ENCODE results near the gene BIRC3.

BIRC3 gene

DNA sequence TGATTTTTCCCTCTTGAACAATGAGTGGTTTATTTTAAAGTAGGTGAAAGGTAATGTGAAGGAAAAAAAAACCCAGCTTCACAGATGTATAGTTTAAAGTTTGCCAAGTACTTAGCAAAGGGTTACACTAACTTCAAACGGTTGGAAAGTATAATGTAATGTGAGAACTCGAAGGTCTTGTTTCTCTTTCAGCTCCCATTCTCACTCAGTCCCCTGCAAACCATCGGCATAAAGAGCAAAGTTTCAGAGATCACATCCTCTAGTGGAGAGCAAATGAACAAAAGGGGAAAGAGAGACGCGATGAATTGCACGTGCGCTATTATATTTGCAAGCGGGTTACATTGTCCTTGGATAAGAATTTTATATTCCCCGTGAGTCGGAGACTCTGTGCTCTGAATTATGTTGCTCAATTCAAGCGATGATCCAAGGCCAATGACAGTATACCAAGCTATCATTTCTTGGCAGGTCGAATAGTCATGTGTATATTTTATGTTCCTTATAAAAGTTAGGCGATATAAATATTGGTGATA, 37.6 kb upstream of the BIRC3 start:
- DNase-seq = no peak
- no peaks in the 10 kb centered on the region for H3K9me3 ChIP-seq (ENCODE audit: control insufficient read depth, low read length)
- no peak overlapping the region for H3K27ac ChIP-seq (ENCODE audit: insufficient read depth, low read length, poor library complexity, severe bottlenecking)
- H3K4me3 ChIP-seq (ENCODE audit: insufficient read depth, low read depth, low read length, poor library complexity, severe bottlenecking) = no peak overlapping the region
- peaks cover 4% of the 10 kb centered on the region for H3K27me3 ChIP-seq (replicated peaks; ENCODE audit: control insufficient read depth, insufficient read depth, low read length, poor library complexity, severe bottlenecking)
- H3K4me1 ChIP-seq (ENCODE audit: control insufficient read depth, insufficient read depth, low read length, poor library complexity, severe bottlenecking) = no peaks in the 10 kb centered on the region
- no peaks in the 10 kb centered on the region for H3K36me3 ChIP-seq (ENCODE audit: control insufficient read depth, insufficient read depth, low read length)

DNA sequence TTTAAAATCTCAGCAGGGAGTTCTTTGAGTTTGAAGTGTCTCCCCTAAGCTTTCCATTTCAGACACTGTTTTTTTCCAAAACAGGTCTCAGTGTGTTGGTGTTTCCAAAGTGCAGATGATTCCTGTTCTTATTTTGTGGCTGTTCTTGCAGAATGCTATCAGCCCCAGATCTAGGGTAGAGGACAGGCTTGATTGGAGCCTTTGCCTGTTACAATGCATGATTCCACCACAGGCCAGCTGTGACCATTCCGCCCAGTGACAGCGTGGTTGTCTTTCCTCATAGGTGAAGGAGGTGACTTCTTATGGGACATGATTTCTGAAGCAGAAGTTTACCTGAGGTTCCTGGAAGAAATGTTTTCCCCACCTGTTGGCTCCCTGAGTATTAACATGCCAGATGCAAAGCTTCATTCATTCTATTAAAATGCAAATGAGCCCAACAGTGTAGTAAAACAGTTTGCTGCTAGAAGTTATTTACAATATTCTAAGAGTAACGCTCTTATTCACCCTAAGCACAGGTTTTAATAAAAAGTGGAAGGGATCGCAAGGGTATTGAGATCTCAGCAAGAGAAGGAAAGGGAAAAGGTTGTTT, 36.9 kb upstream of the BIRC3 start:
- Histone ChIP-seq H3K27ac (ENCODE audit: insufficient read depth, low read length, poor library complexity, severe bottlenecking) (no peak overlapping the region), H3K9me3 (ENCODE audit: control insufficient read depth, low read length) (no peaks in the 10 kb centered on the region), H3K4me3 (ENCODE audit: insufficient read depth, low read depth, low read length, poor library complexity, severe bottlenecking) (no peak overlapping the region), H3K27me3 (replicated peaks; ENCODE audit: control insufficient read depth, insufficient read depth, low read length, poor library complexity, severe bottlenecking) (peaks cover 4% of the 10 kb centered on the region), H3K36me3 (ENCODE audit: control insufficient read depth, insufficient read depth, low read length) (no peaks in the 10 kb centered on the region), H3K4me1 (ENCODE audit: control insufficient read depth, insufficient read depth, low read length, poor library complexity, severe bottlenecking) (no peaks in the 10 kb centered on the region)
- DNase-seq = no peak

DNA sequence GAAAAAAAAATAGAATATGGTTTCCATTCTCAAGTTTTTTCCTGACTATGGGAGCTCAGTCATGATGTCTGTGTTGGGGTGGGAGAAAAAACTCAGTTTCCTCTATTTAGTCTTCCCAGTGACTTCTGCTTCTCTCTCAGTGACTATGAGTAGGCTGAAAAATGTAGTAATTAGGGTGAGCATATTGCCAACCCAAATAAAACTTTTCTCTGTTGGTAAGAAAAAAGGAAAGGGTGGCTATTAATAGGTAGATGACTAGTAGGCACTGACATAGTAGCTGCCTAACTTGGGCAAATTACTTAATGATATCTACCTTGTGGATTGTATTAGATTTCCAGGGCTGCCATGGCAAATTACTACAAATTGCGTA, 34.2 kb upstream of the BIRC3 start:
- no peak for DNase-seq
- Histone ChIP-seq H3K4me3 (ENCODE audit: insufficient read depth, low read depth, low read length, poor library complexity, severe bottlenecking) (no peak overlapping the region), H3K27ac (ENCODE audit: insufficient read depth, low read length, poor library complexity, severe bottlenecking) (no peak overlapping the region), H3K36me3 (ENCODE audit: control insufficient read depth, insufficient read depth, low read length) (no peaks in the 10 kb centered on the region), H3K27me3 (replicated peaks; ENCODE audit: control insufficient read depth, insufficient read depth, low read length, poor library complexity, severe bottlenecking) (peaks cover 4% of the 10 kb centered on the region), H3K9me3 (ENCODE audit: control insufficient read depth, low read length) (no peaks in the 10 kb centered on the region), H3K4me1 (ENCODE audit: control insufficient read depth, insufficient read depth, low read length, poor library complexity, severe bottlenecking) (no peaks in the 10 kb centered on the region)

DNA sequence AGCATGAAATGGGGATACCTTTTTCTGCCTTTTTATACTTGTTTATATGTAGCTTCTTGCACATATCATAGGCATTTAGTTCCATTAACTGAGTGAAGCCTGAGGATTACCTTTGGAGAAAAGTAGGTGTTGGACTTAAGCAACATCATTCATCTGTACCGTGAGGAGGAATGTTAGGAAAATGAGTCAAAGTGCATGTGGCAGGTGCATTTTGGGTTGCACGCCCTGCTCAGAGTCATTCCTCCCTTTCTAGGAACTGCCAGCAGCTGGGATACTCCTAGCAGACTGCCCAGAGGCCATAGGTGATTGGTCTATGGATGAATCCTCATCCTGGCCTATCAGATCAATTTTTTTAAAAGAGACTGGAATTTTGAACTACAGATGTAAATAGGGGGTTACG, 33.3 kb upstream of the BIRC3 start:
- Histone ChIP-seq H3K9me3 (ENCODE audit: control insufficient read depth, low read length) (no peaks in the 10 kb centered on the region), H3K27ac (ENCODE audit: insufficient read depth, low read length, poor library complexity, severe bottlenecking) (no peak overlapping the region), H3K4me1 (ENCODE audit: control insufficient read depth, insufficient read depth, low read length, poor library complexity, severe bottlenecking) (no peaks in the 10 kb centered on the region), H3K36me3 (ENCODE audit: control insufficient read depth, insufficient read depth, low read length) (no peaks in the 10 kb centered on the region), H3K4me3 (ENCODE audit: insufficient read depth, low read depth, low read length, poor library complexity, severe bottlenecking) (no peak overlapping the region), H3K27me3 (replicated peaks; ENCODE audit: control insufficient read depth, insufficient read depth, low read length, poor library complexity, severe bottlenecking) (peaks cover 4% of the 10 kb centered on the region)
- no peak for DNase-seq

DNA sequence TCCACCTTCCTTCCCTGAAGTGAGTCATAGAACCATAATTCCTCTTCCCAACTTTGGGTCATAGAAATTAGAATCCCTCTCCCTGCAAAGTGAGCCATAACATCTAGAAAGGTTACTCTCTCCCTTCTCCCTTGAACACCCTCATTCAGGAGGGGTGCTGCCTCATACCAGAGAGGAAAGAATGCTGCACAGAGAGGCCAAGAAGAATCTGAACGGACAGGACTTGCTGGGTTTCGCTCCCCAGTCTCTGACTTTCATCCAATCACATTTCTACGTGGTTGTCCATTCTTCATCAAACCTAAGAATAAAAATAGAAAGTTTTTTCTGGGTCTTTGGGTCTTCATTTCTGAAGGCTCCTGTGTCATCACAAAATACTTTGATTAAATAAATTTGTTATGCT, 31.0 kb upstream of the BIRC3 start:
- no peak for DNase-seq
- Histone ChIP-seq H3K9me3 (ENCODE audit: control insufficient read depth, low read length) (no peaks in the 10 kb centered on the region), H3K36me3 (ENCODE audit: control insufficient read depth, insufficient read depth, low read length) (no peaks in the 10 kb centered on the region), H3K27ac (ENCODE audit: insufficient read depth, low read length, poor library complexity, severe bottlenecking) (no peak overlapping the region), H3K4me3 (ENCODE audit: insufficient read depth, low read depth, low read length, poor library complexity, severe bottlenecking) (no peak overlapping the region), H3K27me3 (replicated peaks; ENCODE audit: control insufficient read depth, insufficient read depth, low read length, poor library complexity, severe bottlenecking) (no peaks in the 10 kb centered on the region), H3K4me1 (ENCODE audit: control insufficient read depth, insufficient read depth, low read length, poor library complexity, severe bottlenecking) (no peaks in the 10 kb centered on the region)

DNA sequence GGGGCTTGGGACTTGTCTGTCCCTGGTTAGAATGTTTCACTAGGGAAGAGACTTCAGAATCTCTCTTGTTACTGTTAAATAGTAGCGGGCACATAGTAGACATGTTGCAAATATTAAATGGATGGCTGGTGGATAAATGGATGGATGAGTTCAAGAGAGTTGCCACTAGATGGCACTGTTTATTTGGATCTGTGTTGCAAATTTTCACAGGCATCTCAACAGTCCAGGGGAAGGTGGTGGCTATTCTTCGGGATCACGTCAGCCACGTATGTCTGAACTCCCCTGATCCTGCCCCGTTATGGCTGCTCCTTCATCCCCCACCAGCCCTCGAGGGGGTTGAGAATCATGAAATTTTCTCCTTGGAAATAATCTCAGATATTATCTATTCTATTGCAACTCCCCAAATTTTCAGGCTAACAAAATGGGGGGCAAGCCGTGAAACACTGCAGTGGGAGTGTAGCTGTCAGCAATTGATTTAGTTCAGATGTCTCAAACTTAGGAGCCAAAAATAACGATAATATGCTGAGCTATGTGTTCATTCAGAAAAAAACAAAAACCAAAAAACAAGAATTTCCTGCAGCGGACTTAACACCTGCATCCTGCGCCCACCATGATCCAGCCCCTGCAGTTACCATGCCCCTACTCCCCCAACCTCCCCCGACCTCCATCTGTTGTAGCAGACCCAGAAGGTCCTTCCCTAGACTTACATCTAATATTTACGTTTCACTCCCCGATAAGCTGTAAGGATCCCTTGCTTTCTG, 29.1 kb upstream of the BIRC3 start:
- no peaks in the 10 kb centered on the region for H3K4me1 ChIP-seq (ENCODE audit: control insufficient read depth, insufficient read depth, low read length, poor library complexity, severe bottlenecking)
- no peaks in the 10 kb centered on the region for H3K36me3 ChIP-seq (ENCODE audit: control insufficient read depth, insufficient read depth, low read length)
- no peak overlapping the region for H3K27ac ChIP-seq (ENCODE audit: insufficient read depth, low read length, poor library complexity, severe bottlenecking)
- peak in 1 of 3 donors; percentile 16 for DNase-seq
- H3K9me3 ChIP-seq (ENCODE audit: control insufficient read depth, low read length) = no peaks in the 10 kb centered on the region
- H3K4me3 ChIP-seq (ENCODE audit: insufficient read depth, low read depth, low read length, poor library complexity, severe bottlenecking) = no peak overlapping the region
- no peaks in the 10 kb centered on the region for H3K27me3 ChIP-seq (replicated peaks; ENCODE audit: control insufficient read depth, insufficient read depth, low read length, poor library complexity, severe bottlenecking)

DNA sequence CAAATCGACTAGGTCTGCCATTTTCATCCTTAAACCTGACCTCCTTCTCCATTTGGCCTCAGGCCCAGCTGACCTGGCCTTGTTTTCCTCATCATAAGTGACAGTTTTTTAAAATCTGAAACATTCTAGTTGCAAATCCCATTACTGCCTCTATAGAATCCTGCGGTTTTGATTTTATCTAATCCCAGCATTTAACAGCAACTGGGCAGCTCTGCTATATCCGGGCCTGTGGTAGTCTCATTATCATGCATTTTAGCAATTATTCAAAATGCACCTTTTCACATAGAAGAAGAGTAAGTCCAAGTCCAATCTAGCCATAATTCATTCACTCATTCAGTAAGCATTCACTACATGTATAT, 28.6 kb upstream of the BIRC3 start:
- no peaks in the 10 kb centered on the region for H3K9me3 ChIP-seq (ENCODE audit: control insufficient read depth, low read length)
- H3K4me1 ChIP-seq (ENCODE audit: control insufficient read depth, insufficient read depth, low read length, poor library complexity, severe bottlenecking) = no peaks in the 10 kb centered on the region
- H3K36me3 ChIP-seq (ENCODE audit: control insufficient read depth, insufficient read depth, low read length) = no peaks in the 10 kb centered on the region
- H3K4me3 ChIP-seq (ENCODE audit: insufficient read depth, low read depth, low read length, poor library complexity, severe bottlenecking) = no peak overlapping the region
- DNase-seq = no peak
- H3K27ac ChIP-seq (ENCODE audit: insufficient read depth, low read length, poor library complexity, severe bottlenecking) = no peak overlapping the region
- no peaks in the 10 kb centered on the region for H3K27me3 ChIP-seq (replicated peaks; ENCODE audit: control insufficient read depth, insufficient read depth, low read length, poor library complexity, severe bottlenecking)

DNA sequence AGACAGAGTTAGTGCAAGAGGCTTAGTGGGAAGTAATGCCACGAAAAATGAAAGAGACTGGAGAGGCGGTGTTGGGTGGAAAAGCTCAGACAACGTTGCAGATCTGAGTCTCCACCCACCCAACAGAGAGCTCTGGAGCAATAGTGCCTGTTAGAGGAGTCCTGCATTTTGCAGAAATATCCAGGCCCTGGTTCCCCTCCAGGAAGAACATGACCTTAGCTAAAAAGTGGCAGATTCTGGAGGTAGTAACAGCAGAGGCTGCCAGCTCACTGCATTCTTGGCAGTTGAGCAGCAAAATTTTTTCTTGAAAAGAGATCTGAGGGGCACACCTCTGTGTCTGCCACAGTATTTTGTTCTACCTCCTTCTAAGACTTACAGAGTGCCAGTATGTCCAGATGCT, 27.7 kb upstream of the BIRC3 start:
- H3K4me1 ChIP-seq (ENCODE audit: control insufficient read depth, insufficient read depth, low read length, poor library complexity, severe bottlenecking) = peaks cover 2% of the 10 kb centered on the region
- H3K9me3 ChIP-seq (ENCODE audit: control insufficient read depth, low read length) = no peaks in the 10 kb centered on the region
- H3K36me3 ChIP-seq (ENCODE audit: control insufficient read depth, insufficient read depth, low read length) = no peaks in the 10 kb centered on the region
- no peak for DNase-seq
- H3K27me3 ChIP-seq (replicated peaks; ENCODE audit: control insufficient read depth, insufficient read depth, low read length, poor library complexity, severe bottlenecking) = no peaks in the 10 kb centered on the region
- H3K4me3 ChIP-seq (ENCODE audit: insufficient read depth, low read depth, low read length, poor library complexity, severe bottlenecking) = no peak overlapping the region
- H3K27ac ChIP-seq (ENCODE audit: insufficient read depth, low read length, poor library complexity, severe bottlenecking) = no peak overlapping the region

DNA sequence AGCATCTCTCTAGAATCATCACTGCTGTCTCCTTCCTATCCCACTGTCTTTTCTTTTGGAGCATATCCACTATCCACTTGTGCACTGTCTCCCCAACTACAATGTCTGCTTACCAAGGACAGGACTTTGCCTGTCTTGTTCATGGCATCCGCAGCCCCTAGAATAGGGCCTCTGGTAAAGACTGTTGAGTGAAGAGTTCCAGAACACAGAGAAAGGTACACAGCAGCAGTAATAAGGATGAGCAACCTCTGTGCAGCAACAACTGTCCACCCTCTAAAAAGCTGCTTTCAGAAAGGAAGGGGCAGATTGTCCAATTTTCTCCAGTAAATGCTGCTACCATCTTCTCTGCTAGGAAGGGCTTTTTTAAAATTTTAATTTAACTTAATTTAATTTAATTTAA, 25.5 kb upstream of the BIRC3 start:
- H3K4me1 ChIP-seq (ENCODE audit: control insufficient read depth, insufficient read depth, low read length, poor library complexity, severe bottlenecking) = peaks cover 5% of the 10 kb centered on the region
- no peaks in the 10 kb centered on the region for H3K9me3 ChIP-seq (ENCODE audit: control insufficient read depth, low read length)
- DNase-seq = no peak
- H3K36me3 ChIP-seq (ENCODE audit: control insufficient read depth, insufficient read depth, low read length) = no peaks in the 10 kb centered on the region
- H3K27me3 ChIP-seq (replicated peaks; ENCODE audit: control insufficient read depth, insufficient read depth, low read length, poor library complexity, severe bottlenecking) = no peaks in the 10 kb centered on the region
- no peak overlapping the region for H3K4me3 ChIP-seq (ENCODE audit: insufficient read depth, low read depth, low read length, poor library complexity, severe bottlenecking)
- H3K27ac ChIP-seq (ENCODE audit: insufficient read depth, low read length, poor library complexity, severe bottlenecking) = no peak overlapping the region

DNA sequence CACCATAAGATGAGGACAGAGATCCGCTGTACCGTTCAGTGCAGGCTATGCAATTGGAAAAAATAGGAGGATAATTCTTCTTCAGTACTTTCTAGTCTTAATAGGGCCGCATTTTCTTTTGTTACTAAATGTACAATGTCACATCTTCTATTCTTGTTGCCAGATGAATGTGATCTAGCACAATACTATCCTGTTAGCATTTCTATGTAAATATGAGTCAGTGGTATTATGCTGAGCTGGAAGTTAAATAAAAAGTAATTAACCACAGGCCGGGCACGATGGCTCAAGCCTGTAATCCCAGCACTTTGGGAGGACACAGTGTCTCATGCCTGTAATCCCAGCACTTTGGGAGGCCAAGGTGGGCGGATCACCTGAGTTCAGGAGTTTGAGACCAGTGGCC, 24.4 kb upstream of the BIRC3 start:
- Histone ChIP-seq H3K27ac (ENCODE audit: insufficient read depth, low read length, poor library complexity, severe bottlenecking) (no peak overlapping the region), H3K36me3 (ENCODE audit: control insufficient read depth, insufficient read depth, low read length) (no peaks in the 10 kb centered on the region), H3K4me3 (ENCODE audit: insufficient read depth, low read depth, low read length, poor library complexity, severe bottlenecking) (no peak overlapping the region), H3K9me3 (ENCODE audit: control insufficient read depth, low read length) (no peaks in the 10 kb centered on the region), H3K27me3 (replicated peaks; ENCODE audit: control insufficient read depth, insufficient read depth, low read length, poor library complexity, severe bottlenecking) (no peaks in the 10 kb centered on the region), H3K4me1 (ENCODE audit: control insufficient read depth, insufficient read depth, low read length, poor library complexity, severe bottlenecking) (peaks cover 5% of the 10 kb centered on the region)
- DNase-seq = no peak

Data from effector memory CD4-positive, alpha-beta T cell (primary cell).